Activated naive CD4-positive, alpha-beta T cell treated with anti-CD3 and anti-CD28 coated beads, Interleukin-2, amount 50 U/mL, for 24 hours (primary cell): ENCODE measurements around the gene SRPK1.

Experiments
- H3K27ac Mint-ChIP-seq: one replicate; pipeline ENCODE4 v1.8.0; 2021; ENCODE audit warnings: mild to moderate bottlenecking, mixed read lengths
- H3K27me3 Mint-ChIP-seq: one replicate; pipeline ENCODE4 v1.8.0; 2021; ENCODE audit warnings: mixed read lengths
- H3K36me3 Mint-ChIP-seq: one replicate; pipeline ENCODE4 v1.8.0; 2021; ENCODE audit warnings: mixed read lengths
- H3K4me1 Mint-ChIP-seq: one replicate; pipeline ENCODE4 v1.8.0; 2021; ENCODE audit warnings: mixed read lengths
- H3K4me3 Mint-ChIP-seq: one replicate; pipeline ENCODE4 v1.8.0; 2021; ENCODE audit warnings: mild to moderate bottlenecking, mixed read lengths
- H3K9me3 Mint-ChIP-seq: one replicate; pipeline ENCODE4 v1.8.0; 2021; ENCODE audit warnings: mixed read lengths

The SRPK1 gene

GRCh38 chr6:35794536-35795452, 126.1 kb downstream of the SRPK1 start:
- no peaks in the 10 kb centered on the region for H3K4me1 Mint-ChIP-seq
- H3K4me3 Mint-ChIP-seq: no peak overlapping the region
- peaks cover 2% of the 10 kb centered on the region for H3K27me3 Mint-ChIP-seq
- H3K27ac Mint-ChIP-seq: no peak overlapping the region
- H3K9me3 Mint-ChIP-seq: no peaks in the 10 kb centered on the region
- no peaks in the 10 kb centered on the region for H3K36me3 Mint-ChIP-seq

GRCh38 chr6:35790683-35791082, 130.2 kb downstream of the SRPK1 start:
- Mint-ChIP-seq H3K36me3 (no peaks in the 10 kb centered on the region), H3K4me3 (no peak overlapping the region), H3K9me3 (no peaks in the 10 kb centered on the region), H3K27me3 (peaks cover 22% of the 10 kb centered on the region), H3K27ac (no peak overlapping the region), H3K4me1 (no peaks in the 10 kb centered on the region)

DNA sequence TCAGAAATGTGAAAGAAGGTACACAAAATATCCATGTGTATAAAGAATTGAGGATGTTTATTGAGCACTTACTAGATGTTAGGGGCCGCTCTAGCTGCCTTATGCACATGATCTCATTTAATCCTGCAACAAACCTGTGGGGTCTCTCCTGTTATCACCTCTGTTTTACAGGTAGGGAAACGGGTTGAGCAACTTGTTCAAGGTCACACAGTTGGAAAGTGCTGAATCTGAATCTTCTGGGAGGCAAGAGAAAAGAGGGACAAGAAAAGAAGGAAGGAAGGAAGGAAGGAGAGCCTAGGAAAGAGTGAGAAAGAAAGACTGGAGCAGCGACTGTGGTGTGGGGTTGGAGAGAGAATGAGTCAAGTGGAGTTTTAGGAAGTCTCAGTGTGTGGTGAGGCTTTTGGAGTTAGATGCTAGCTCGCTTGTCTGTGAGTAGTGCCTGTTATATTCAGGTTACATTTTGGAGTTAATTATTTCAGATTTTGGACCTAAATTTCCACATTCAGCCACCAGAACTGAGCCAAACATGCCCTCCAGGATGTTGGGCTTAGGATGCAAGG, 132.4 kb downstream of the SRPK1 start:
- no peaks in the 10 kb centered on the region for H3K36me3 Mint-ChIP-seq
- no peak overlapping the region for H3K4me3 Mint-ChIP-seq
- H3K27me3 Mint-ChIP-seq: peaks cover 27% of the 10 kb centered on the region
- no peaks in the 10 kb centered on the region for H3K4me1 Mint-ChIP-seq
- H3K9me3 Mint-ChIP-seq: no peaks in the 10 kb centered on the region
- no peak overlapping the region for H3K27ac Mint-ChIP-seq

GRCh38 chr6:35787266-35788218, 133.4 kb downstream of the SRPK1 start:
- H3K36me3 Mint-ChIP-seq: no peaks in the 10 kb centered on the region
- H3K4me1 Mint-ChIP-seq: no peaks in the 10 kb centered on the region
- peaks cover 27% of the 10 kb centered on the region for H3K27me3 Mint-ChIP-seq
- H3K9me3 Mint-ChIP-seq: no peaks in the 10 kb centered on the region
- no peak overlapping the region for H3K27ac Mint-ChIP-seq
- no peak overlapping the region for H3K4me3 Mint-ChIP-seq

DNA sequence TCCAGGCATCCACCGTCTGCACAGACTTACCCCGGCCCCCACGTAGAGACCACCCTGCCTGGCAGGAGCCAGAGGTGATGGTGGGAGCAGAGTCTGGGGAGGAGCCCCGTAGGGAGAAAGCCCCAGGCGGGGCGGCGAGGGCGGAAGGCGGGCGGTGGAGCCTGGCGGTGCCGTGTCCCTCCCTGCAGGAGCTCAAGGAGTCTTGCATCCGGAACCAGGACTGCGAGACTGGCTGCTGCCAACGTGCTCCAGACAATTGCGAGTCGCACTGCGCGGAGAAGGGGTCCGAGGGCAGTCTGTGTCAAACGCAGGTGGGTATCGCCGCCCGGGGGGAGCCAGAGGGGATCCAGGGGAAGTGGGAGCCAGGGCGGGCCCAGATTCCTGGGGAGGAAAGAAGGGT, 134.1 kb downstream of the SRPK1 start:
- H3K36me3 Mint-ChIP-seq: no peaks in the 10 kb centered on the region
- no peaks in the 10 kb centered on the region for H3K9me3 Mint-ChIP-seq
- no peak overlapping the region for H3K27ac Mint-ChIP-seq
- peaks cover 27% of the 10 kb centered on the region for H3K27me3 Mint-ChIP-seq
- H3K4me3 Mint-ChIP-seq: no peak overlapping the region
- no peaks in the 10 kb centered on the region for H3K4me1 Mint-ChIP-seq

- Mint-ChIP-seq H3K27ac (no peak overlapping the region), H3K4me1 (no peaks in the 10 kb centered on the region), H3K36me3 (no peaks in the 10 kb centered on the region), H3K27me3 (peaks cover 27% of the 10 kb centered on the region), H3K9me3 (no peaks in the 10 kb centered on the region), H3K4me3 (no peak overlapping the region)
Measured at GRCh38 chr6:35786272-35786671, 134.6 kb downstream of the SRPK1 start.

DNA sequence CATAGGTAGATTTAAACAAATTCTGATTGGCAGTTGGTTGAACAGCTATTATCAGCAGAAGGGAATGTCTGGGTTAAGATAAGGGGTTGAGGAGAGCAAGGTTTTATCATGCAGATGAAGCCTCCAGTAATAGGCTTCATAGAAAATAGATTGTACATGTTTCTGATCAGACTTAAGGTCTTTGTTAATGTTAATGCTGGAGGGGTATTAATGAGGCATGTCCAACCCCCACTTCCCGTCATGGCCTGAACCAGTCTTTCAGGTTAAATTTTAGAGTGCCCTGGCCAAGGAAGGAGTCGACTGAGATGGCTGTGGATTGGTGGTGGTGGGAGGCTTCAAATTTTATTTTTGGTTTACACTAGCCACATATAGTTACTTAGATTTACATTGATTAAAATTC, 136.7 kb downstream of the SRPK1 start:
- Mint-ChIP-seq H3K27ac (no peak overlapping the region), H3K4me1 (no peaks in the 10 kb centered on the region), H3K36me3 (no peaks in the 10 kb centered on the region), H3K4me3 (no peak overlapping the region), H3K9me3 (no peaks in the 10 kb centered on the region), H3K27me3 (peaks cover 22% of the 10 kb centered on the region)
